NB4 (cell line): Measurements from ENCODE around the gene OBSCN.

Source experiments
- POLR2A ChIP-seq: IDR thresholded peaks from 2 replicates; pipeline ENCODE4 v1.6.1; 2011; ENCODE audit warnings: mild to moderate bottlenecking; ENCODE audit not compliant: insufficient read length; ENCODE audit errors: extremely low read depth
- TF ChIP-seq, protein P1 (sequence below): IDR thresholded peaks from one replicate; pipeline ENCODE4 v1.5.1; 2012; ENCODE audit warnings: low read depth, low read length

DNA sequence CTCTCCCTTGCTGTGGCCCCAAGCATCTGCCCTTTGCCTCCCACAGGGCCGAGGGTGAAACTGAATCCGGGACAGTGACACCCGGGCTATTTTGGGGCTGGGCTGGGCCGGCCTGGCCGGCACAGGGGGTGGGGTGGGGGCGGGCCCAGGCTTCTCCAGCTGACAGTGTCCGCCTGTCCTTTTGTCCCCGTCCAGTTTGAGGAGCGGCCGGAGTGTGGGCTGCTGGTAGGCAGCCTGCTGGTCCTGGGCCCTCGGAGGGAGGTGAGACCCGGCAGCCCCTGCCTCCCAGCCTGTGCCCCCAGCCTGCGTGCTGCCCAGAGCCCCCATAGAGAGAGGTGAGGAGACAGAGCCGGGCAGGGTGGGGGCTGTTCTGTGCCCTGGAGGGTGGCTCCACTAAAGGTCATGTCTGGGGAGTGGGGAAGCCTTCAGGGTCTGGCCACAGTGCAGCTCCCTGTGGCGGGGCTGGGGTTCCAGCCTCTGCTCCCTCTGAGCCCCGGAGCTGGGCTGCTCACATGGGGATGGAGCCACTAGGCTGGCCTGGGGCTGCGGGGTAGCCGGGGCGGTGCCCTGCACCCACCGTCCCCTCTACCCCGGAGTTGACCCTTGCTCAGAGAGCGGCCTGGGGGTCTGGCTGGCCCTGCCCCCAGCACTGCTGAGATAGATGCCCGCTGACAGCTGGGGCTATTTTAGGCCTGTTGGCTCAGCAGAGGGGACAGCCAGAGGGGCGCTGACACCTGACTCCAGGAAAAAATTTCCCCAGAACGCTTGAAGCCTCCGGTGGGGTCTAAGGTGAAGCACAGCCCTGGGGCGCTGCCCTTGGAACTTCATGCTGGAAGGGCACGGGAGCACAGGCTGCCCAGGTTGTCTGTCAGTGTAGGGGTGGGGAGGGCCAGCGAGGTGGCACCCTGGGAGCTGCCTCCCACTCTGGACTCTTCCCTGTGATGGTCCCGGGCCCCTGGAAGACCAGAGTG lies at the start of gene OBSCN:
- TF ChIP-seq, protein P1, sequence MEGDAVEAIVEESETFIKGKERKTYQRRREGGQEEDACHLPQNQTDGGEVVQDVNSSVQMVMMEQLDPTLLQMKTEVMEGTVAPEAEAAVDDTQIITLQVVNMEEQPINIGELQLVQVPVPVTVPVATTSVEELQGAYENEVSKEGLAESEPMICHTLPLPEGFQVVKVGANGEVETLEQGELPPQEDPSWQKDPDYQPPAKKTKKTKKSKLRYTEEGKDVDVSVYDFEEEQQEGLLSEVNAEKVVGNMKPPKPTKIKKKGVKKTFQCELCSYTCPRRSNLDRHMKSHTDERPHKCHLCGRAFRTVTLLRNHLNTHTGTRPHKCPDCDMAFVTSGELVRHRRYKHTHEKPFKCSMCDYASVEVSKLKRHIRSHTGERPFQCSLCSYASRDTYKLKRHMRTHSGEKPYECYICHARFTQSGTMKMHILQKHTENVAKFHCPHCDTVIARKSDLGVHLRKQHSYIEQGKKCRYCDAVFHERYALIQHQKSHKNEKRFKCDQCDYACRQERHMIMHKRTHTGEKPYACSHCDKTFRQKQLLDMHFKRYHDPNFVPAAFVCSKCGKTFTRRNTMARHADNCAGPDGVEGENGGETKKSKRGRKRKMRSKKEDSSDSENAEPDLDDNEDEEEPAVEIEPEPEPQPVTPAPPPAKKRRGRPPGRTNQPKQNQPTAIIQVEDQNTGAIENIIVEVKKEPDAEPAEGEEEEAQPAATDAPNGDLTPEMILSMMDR = no peak
- no peak for TF ChIP-seq POLR2A
